GM12878 (cell line): ENCODE measurements around the gene RHEBL1. TPM values are rescaled to one million over a fixed set of nuclear protein-coding genes. Genes with fewer than 3 reads are reported as not detected.
A peak's percentile ranks its signal among the peaks of the same experiment; 100 is the strongest.

Source experiments
- ATAC-seq: fragments of 200-7000 bp; cut with Tn5 transposase; 3 replicates; pipeline ENCODE4 v1.9.1; 2020; ENCODE audit warnings: mild to moderate bottlenecking, moderate library complexity
- BruUV-seq: library from RNA; stranded (reverse); fragments of 400-500 nt; replicated peaks from 2 replicates; lab custom pipeline; 2021; lab: Mats Ljungman, UMichigan
- CTCF ChIA-PET: fragments of 300-600 bp; sonication (Branson Sonifier 250); formaldehyde crosslinking; extraction: SDS; loops from one replicate; lab custom pipeline; 2021; ENCODE audit warnings: inconsistent platforms; lab: Yijun Ruan, JAX
- POLR2A ChIA-PET: fragments of 350-600 bp; formaldehyde crosslinking; extraction: SDS; loops from one replicate; lab custom pipeline; 2021; ENCODE audit warnings: inconsistent platforms; lab: Charles Lee
- RAD21 ChIA-PET: fragments of 300-600 bp; sonication (Branson Sonifier 250); formaldehyde crosslinking; loops from one replicate; lab custom pipeline; 2023; ENCODE audit warnings: antibody characterized with exemption; ENCODE audit not compliant: unreplicated experiment; lab: Charles Lee
- SMC1A ChIA-PET: fragments of 300-600 bp; sonication (Branson Sonifier 250); formaldehyde crosslinking; loops from one replicate; lab custom pipeline; 2023; ENCODE audit not compliant: unreplicated experiment, uncharacterized antibody; lab: Charles Lee
- DNase-seq: peaks from one replicate; pipeline ENCODE4 v3.0.0-alpha.2; 2011; ENCODE audit warnings: low read depth, low spot score
- FAIRE-seq: peaks from 3 replicates; lab custom pipeline; 2011; peaks lifted over from hg19 to GRCh38; lab: Jason Lieb, UNC
- H2AFZ ChIP-seq: 2 replicates; pipeline ENCODE4 v1.6.0; 2011; ENCODE audit warnings: low read depth, low read length, control low read depth; ENCODE audit not compliant: control insufficient read depth
- H3K27ac ChIP-seq: 2 replicates; pipeline ENCODE4 v1.5.1; 2011; ENCODE audit warnings: control low read depth; ENCODE audit not compliant: control insufficient read depth, insufficient read depth
- H3K27me3 ChIP-seq, 2 experiments: replicated peaks in 1 of 2; 2 replicates each; pipeline versions ENCODE4 v1.6.0 to v1.6.1; 2011; ENCODE audit warnings: low read length in 1 of 2; ENCODE audit not compliant: control insufficient read depth in 2 of 2, insufficient read depth in 2 of 2
- H3K36me3 ChIP-seq, 2 experiments: 2 replicates each; pipeline ENCODE4 v1.5.1; 2011; ENCODE audit warnings: low read length in 1 of 2; ENCODE audit not compliant: control insufficient read depth in 2 of 2, insufficient read depth in 2 of 2
- H3K4me1 ChIP-seq: 2 replicates; pipeline ENCODE4 v1.6.1; 2011; ENCODE audit warnings: mild to moderate bottlenecking, low read length, moderate library complexity, mixed read lengths; ENCODE audit not compliant: control insufficient read depth, insufficient read depth
- H3K4me2 ChIP-seq: 2 replicates; pipeline ENCODE4 v1.6.0; 2011; ENCODE audit warnings: control low read depth; ENCODE audit not compliant: control insufficient read depth, insufficient read depth
- H3K4me3 ChIP-seq: fragments of 200-600 bp; sonication (generic); 2 replicates; pipeline ENCODE4 v1.5.1; 2016
- H3K79me2 ChIP-seq: 2 replicates; pipeline ENCODE4 v1.6.0; 2011; ENCODE audit warnings: low read length; ENCODE audit not compliant: control insufficient read depth, insufficient read depth
- H3K9ac ChIP-seq: 2 replicates; pipeline ENCODE4 v1.8.0; 2011; ENCODE audit warnings: low read length, control low read depth, mixed read lengths; ENCODE audit not compliant: control insufficient read depth, insufficient read depth
- H3K9me3 ChIP-seq: replicated peaks from 3 replicates; pipeline ENCODE4 v1.5.1; 2011; ENCODE audit warnings: mild to moderate bottlenecking, low read length; ENCODE audit not compliant: control insufficient read depth, insufficient read depth
- H4K20me1 ChIP-seq: 2 replicates; pipeline ENCODE4 v1.6.0; 2011; ENCODE audit not compliant: control insufficient read depth, insufficient read depth
- ASH2L ChIP-seq: fragments of 300-600, 200-600 bp; sonication (generic); IDR thresholded peaks from 2 replicates; pipeline ENCODE4 v1.6.1; 2017; ENCODE audit warnings: low read depth, mild to moderate bottlenecking, borderline replicate concordance
- CBX3 ChIP-seq: fragments of 200-600 bp; sonication (generic); IDR thresholded peaks from 2 replicates; pipeline ENCODE4 v1.6.1; 2016; ENCODE audit warnings: low read depth, borderline replicate concordance
- GATAD2B ChIP-seq: fragments of 450-650 bp; conservative IDR thresholded peaks from 2 replicates; pipeline ENCODE4 v1.6.1; 2017; ENCODE audit warnings: low read depth, mild to moderate bottlenecking, moderate library complexity
- IKZF2 ChIP-seq, 2 experiments: fragments of 450-650 bp; IDR thresholded peaks; 2 replicates each; pipeline ENCODE4 v1.6.1; 2017; ENCODE audit warnings: mild to moderate bottlenecking in 2 of 2, moderate library complexity in 2 of 2
- NKRF ChIP-seq: fragments of 450-650 bp; conservative IDR thresholded peaks from 2 replicates; pipeline ENCODE4 v1.6.1; 2017; ENCODE audit warnings: mild to moderate bottlenecking, moderate library complexity
- NR2F1 ChIP-seq: fragments of 450-650 bp; conservative IDR thresholded peaks from 2 replicates; pipeline ENCODE4 v1.6.1; 2017; ENCODE audit warnings: mild to moderate bottlenecking
- RUNX3 ChIP-seq: IDR thresholded peaks from 2 replicates; pipeline ENCODE4 v1.6.1; 2012; ENCODE audit warnings: low read length, inconsistent platforms
- TCF7 ChIP-seq: IDR thresholded peaks from 2 replicates; pipeline ENCODE4 v1.6.1; 2014; ENCODE audit warnings: antibody characterized with exemption, borderline replicate concordance
- WGBS: methylation state at CpG from one replicate; pipeline ENCODE4 v1.1.6; 2016; ENCODE audit warnings: low lambda C conversion rate; ENCODE audit not compliant: insufficient replicate concordance, insufficient coverage; ENCODE audit errors: missing lambda C conversion rate; 5-methylcytosine and 5-hydroxymethylcytosine counted together
- in situ Hi-C: fragments of 300-500 bp; cut with MboI; formaldehyde crosslinking; loops from 9 replicates; pipeline ENCODE4 v1.14.3; 2018; ENCODE audit warnings: mixed read lengths
- intact Hi-C: fragments of 100-400 bp; cut with micrococcal nuclease; formaldehyde crosslinking; loops from one replicate; pipeline ENCODE4 v1.14.2; 2022; ENCODE audit not compliant: unreplicated experiment
- polyA plus RNA-seq, 11 experiments: library from polyadenylated mRNA; depleted of rRNA in 4 of 11; unstranded in 6 of 11; stranded (reverse) in 5 of 11; fragments of >200 nt; fragmentation: Nextera tagmentation in 4 of 11; fragmentation: Illumina TruSeq in 1 of 11; extraction: Ambion mirVana in 4 of 11; extraction: Trizol in 1 of 11; gene quantifications; 1 replicate in 1 of 11; 2 replicates in 10 of 11; pipeline versions ENCODE4 v1.2.1 to v1.2.3, GENCODE V29; 2011 to 2016; ENCODE audit warnings: inconsistent platforms in 2 of 11, missing spikeins in 2 of 11, low read depth in 1 of 11
- total RNA-seq, 4 experiments: library from RNA; depleted of rRNA in 3 of 4; stranded (reverse); fragments of >200 nt in 3 of 4; fragmentation: Illumina TruSeq in 1 of 4; extraction: Trizol in 1 of 4; gene quantifications; 2 replicates each; pipeline versions ENCODE4 v1.2.1 to v1.2.3, GENCODE V29; 2013 to 2021

The RHEBL1 gene
- total and polyA plus RNA-seq, 10 of the 15 experiments (the other 5 are each of a cell fraction or from before 2014, with no cell fraction given): 5.9 to 18.7 (median 12.0) TPM

- FAIRE-seq: no peak
- no peak for DNase-seq
- H3K9ac ChIP-seq: peak overlapping the region; percentile 98
- peak overlapping the region; percentile 88 for H3K4me2 ChIP-seq
- no TSS peak for BruUV-seq
- SMC1A ChIA-PET: interaction anchor here (1.2 to 1.3 kb wide), 2 partner anchors 20 to 42 kb away, joined by 3 to 4 read pairs; partner anchors contain the start of gene PRKAG1
- peaks cover 16% of the 10 kb centered on the region; the same call in 1 of the 2 replicates for H4K20me1 ChIP-seq
- RAD21 ChIA-PET: interaction anchor here (1.0 to 1.5 kb wide), 4 partner anchors 8 to 61 kb away, joined by 3 to 6 read pairs (median 4); no protein-coding TSS in a partner anchor
- H3K4me1 ChIP-seq: peaks cover 6% of the 10 kb centered on the region
- intact Hi-C loops (loop anchor here (5.0 kb wide), 1 partner anchor 53 kb away; the partner anchor contains the start of gene LMBR1L), in situ Hi-C loops (loop anchor here (10.0 kb wide), 1 partner anchor 175 kb away; no protein-coding TSS in a partner anchor)
- H3K79me2 ChIP-seq: peaks cover 68% of the 10 kb centered on the region
- no peaks in the 10 kb centered on the region for H3K9me3 ChIP-seq
- H3K4me3 ChIP-seq: peak overlapping the region; percentile 99
- H2AFZ ChIP-seq: peak overlapping the region; percentile 98
- POLR2A ChIA-PET: interaction anchor here (0.6 to 5.4 kb wide), 6 partner anchors 22 to 72 kb away, joined by 3 to 32 read pairs (median 4); partner anchors contain the start of genes LMBR1L and TUBA1B
- under 1% methylated on average over 35 of the region's 70 CpGs for WGBS
- H3K36me3 ChIP-seq: peaks cover 4 to 6% of the 10 kb centered on the region in 2 experiments
- ATAC-seq: peak; percentile 5
- CTCF ChIA-PET: interaction anchor here (0.5 to 5.0 kb wide), 5 partner anchors 29 to 70 kb away, joined by 3 to 26 read pairs (median 3); no protein-coding TSS in a partner anchor
- TF ChIP-seq NKRF (0 out of 2 replicates have a peak, but pooled peaks have one; percentile 20), ASH2L (0 out of 2 replicates have a peak, but pooled peaks have one; percentile 5), RUNX3 (no peak), IKZF2 (IDR thresholded peaks at IDR 0.05) (no peak), GATAD2B (peak; percentile 17), CBX3 (no peak), NR2F1 (0 out of 2 replicates have a peak, but pooled peaks have one; percentile 13), TCF7 (peak; percentile 65; the same call in 1 of the 2 replicates)
- peak overlapping the region; percentile 99 for H3K27ac ChIP-seq
- H3K27me3 ChIP-seq: no peaks in the 10 kb centered on the region
Observed at GRCh38 chr12:49059299-49060171, 10.2 kb downstream of the RHEBL1 start.
